OCI-LY7 (cell line): Measurements from ENCODE around the gene ADAM12. TPM values are rescaled to one million over a fixed set of nuclear protein-coding genes. Genes with fewer than 3 reads are reported as not detected.

ENCODE experiments used
- BruUV-seq: library from RNA; stranded (reverse); fragments of 400-500 nt; replicated peaks from 2 replicates; lab custom pipeline; 2021; lab: Mats Ljungman, UMichigan
- CTCF ChIA-PET: fragments of 300-600 bp; sonication (Branson Sonifier 250); formaldehyde crosslinking; loops from one replicate; lab custom pipeline; 2022; ENCODE audit warnings: antibody characterized with exemption; ENCODE audit not compliant: unreplicated experiment; lab: Charles Lee
- POLR2A ChIA-PET: fragments of 300-600 bp; sonication (Branson Sonifier 250); formaldehyde crosslinking; loops from one replicate; lab custom pipeline; 2022; ENCODE audit warnings: antibody characterized with exemption; lab: Charles Lee
- DNase-seq: peaks from one replicate; pipeline ENCODE4 v3.0.0-alpha.2; 2015; ENCODE audit warnings: low spot score
- H2AFZ ChIP-seq: fragments of 200-600 bp; sonication (generic), shearing (Covaris generic); 2 replicates; pipeline ENCODE4 v1.6.1; 2014; ENCODE audit warnings: mild to moderate bottlenecking, antibody characterized with exemption, low read length, moderate library complexity
- H3K27ac ChIP-seq: fragments of 200-600 bp; sonication (generic); 2 replicates; pipeline ENCODE4 v1.5.1; 2014; ENCODE audit warnings: mixed run types, low read depth, mild to moderate bottlenecking, moderate library complexity, low read length, inconsistent platforms; ENCODE audit not compliant: poor library complexity, severe bottlenecking
- H3K36me3 ChIP-seq: fragments of 200-600 bp; sonication (generic); 2 replicates; pipeline ENCODE4 v1.6.1; 2014; ENCODE audit warnings: mild to moderate bottlenecking, antibody characterized with exemption, low read length, moderate library complexity, mixed read lengths; ENCODE audit not compliant: insufficient read depth
- H3K4me1 ChIP-seq: fragments of 200-600 bp; sonication (generic); 2 replicates; pipeline ENCODE4 v1.5.1; 2014; ENCODE audit warnings: mild to moderate bottlenecking, low read length; ENCODE audit not compliant: insufficient read depth, poor library complexity, severe bottlenecking
- H3K4me2 ChIP-seq: fragments of 200-600 bp; sonication (generic); 2 replicates; pipeline ENCODE4 v1.6.1; 2014; ENCODE audit warnings: mild to moderate bottlenecking, low read length
- H3K4me3 ChIP-seq: fragments of 200-600 bp; sonication (generic); 2 replicates; pipeline ENCODE4 v1.5.1; 2014; ENCODE audit warnings: mild to moderate bottlenecking, low read depth, low read length; ENCODE audit not compliant: poor library complexity, severe bottlenecking
- H3K79me2 ChIP-seq: fragments of 200-600 bp; sonication (generic); 2 replicates; pipeline ENCODE4 v1.6.1; 2016; ENCODE audit warnings: low read depth, mild to moderate bottlenecking, low read length, moderate library complexity, mixed read lengths; ENCODE audit not compliant: insufficient read depth
- H3K9me2 ChIP-seq: fragments of 200-600 bp; sonication (generic); 2 replicates; pipeline ENCODE4 v1.6.1; 2016; ENCODE audit warnings: mild to moderate bottlenecking, low read length, mixed read lengths; ENCODE audit not compliant: insufficient read depth
- H3K9me3 ChIP-seq: fragments of 200-600 bp; sonication (generic); 2 replicates; pipeline ENCODE4 v1.6.1; 2014; ENCODE audit warnings: mild to moderate bottlenecking, mixed run types, low read length, mixed read lengths
- H4K20me1 ChIP-seq: fragments of 200-600 bp; sonication (generic); 2 replicates; pipeline ENCODE4 v1.6.1; 2014; ENCODE audit warnings: mild to moderate bottlenecking, antibody characterized with exemption, low read length, moderate library complexity, mixed read lengths; ENCODE audit not compliant: insufficient read depth
- EZH2phosphoT487 ChIP-seq: fragments of 200-600 bp; sonication (generic); IDR thresholded peaks from 2 replicates; pipeline ENCODE4 v1.6.1; 2018; ENCODE audit warnings: low read depth, borderline replicate concordance, mild to moderate bottlenecking, mixed run types, antibody characterized with exemption, low read length, moderate library complexity, mixed read lengths
- intact Hi-C: fragments of 100-400 bp; cut with micrococcal nuclease; formaldehyde crosslinking; loops from one replicate; pipeline ENCODE4 v1.10.0; 2022; ENCODE audit not compliant: unreplicated experiment
- total RNA-seq, 2 experiments: library from RNA; depleted of rRNA in 1 of 2; stranded (reverse); fragments of >200 nt in 1 of 2; shearing (Covaris generic) in 1 of 2; gene quantifications; 2 replicates each; pipeline ENCODE4 v1.2.3, GENCODE V29; 2014 to 2022
- TF ChIP-seq, protein P1 (sequence below): fragments of 200-600 bp; sonication (generic); conservative IDR thresholded peaks from 2 replicates; pipeline ENCODE4 v1.5.1; 2014; ENCODE audit warnings: mild to moderate bottlenecking, antibody characterized with exemption, low read length, moderate library complexity, mixed read lengths

Gene ADAM12
- total RNA-seq, 2 experiments from 2014 or later: 0.06 TPM; not detected in 1

DNA sequence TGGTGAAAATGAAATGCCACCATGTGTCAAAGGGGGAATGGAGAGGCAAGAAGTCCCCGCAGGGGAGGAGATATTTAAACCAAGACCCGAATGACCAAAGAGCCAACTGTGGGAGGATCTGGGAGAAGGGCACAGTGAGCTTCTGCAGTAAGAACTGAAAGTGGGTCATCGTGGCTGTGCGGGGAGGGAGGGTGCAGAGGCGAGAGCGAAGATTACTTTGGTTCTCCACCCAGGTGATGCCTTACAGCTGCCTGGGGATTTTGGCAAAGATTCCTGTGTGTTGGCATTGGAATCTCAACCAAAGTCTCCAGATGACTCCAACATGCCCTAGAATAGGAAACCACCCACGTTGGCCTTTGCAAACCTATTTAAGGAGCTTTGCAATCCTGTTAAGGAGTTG, 44.2 kb upstream of the ADAM12 start:
- intact Hi-C loops: no loop called here
- Histone ChIP-seq H3K4me3 (no peak overlapping the region), H3K27ac (no peak overlapping the region), H3K4me1 (no peaks in the 10 kb centered on the region), H3K4me2 (no peak overlapping the region), H3K79me2 (no peaks in the 10 kb centered on the region), H2AFZ (no peak overlapping the region), H3K9me2 (no peaks in the 10 kb centered on the region), H3K9me3 (no peaks in the 10 kb centered on the region), H4K20me1 (no peaks in the 10 kb centered on the region), H3K36me3 (no peaks in the 10 kb centered on the region)
- CTCF ChIA-PET: no interaction called here
- POLR2A ChIA-PET: no interaction called here
- TF ChIP-seq EZH2phosphoT487: no peak
- TF ChIP-seq, protein P1, sequence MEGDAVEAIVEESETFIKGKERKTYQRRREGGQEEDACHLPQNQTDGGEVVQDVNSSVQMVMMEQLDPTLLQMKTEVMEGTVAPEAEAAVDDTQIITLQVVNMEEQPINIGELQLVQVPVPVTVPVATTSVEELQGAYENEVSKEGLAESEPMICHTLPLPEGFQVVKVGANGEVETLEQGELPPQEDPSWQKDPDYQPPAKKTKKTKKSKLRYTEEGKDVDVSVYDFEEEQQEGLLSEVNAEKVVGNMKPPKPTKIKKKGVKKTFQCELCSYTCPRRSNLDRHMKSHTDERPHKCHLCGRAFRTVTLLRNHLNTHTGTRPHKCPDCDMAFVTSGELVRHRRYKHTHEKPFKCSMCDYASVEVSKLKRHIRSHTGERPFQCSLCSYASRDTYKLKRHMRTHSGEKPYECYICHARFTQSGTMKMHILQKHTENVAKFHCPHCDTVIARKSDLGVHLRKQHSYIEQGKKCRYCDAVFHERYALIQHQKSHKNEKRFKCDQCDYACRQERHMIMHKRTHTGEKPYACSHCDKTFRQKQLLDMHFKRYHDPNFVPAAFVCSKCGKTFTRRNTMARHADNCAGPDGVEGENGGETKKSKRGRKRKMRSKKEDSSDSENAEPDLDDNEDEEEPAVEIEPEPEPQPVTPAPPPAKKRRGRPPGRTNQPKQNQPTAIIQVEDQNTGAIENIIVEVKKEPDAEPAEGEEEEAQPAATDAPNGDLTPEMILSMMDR: no peak
- no TSS peak for BruUV-seq
- no peak for DNase-seq

DNA sequence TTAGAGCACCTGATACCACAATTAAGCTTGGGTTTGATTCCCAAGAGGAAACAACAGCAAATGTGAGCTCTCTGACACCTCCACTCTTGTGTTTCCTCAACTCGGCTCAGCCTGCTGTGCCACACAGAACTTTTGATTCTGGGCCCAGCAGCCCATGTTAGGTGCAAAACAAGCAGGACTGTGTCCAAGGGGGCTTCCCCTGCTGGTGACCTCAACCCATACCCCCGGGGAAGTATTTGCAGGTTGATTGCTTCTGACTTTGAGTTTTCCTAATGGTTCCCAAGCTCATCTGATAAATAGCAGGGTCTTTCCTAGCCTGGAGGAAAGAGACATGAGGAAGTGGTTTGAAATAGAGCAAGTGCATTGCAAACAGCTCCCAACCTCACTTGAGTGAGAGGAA, 43.5 kb upstream of the ADAM12 start:
- H3K4me2 ChIP-seq: no peak overlapping the region
- no peak overlapping the region for H3K4me3 ChIP-seq
- ChIA-PET CTCF (no interaction called here), POLR2A (no interaction called here)
- DNase-seq: no peak
- H2AFZ ChIP-seq: no peak overlapping the region
- H4K20me1 ChIP-seq: no peaks in the 10 kb centered on the region
- no peaks in the 10 kb centered on the region for H3K9me3 ChIP-seq
- no peaks in the 10 kb centered on the region for H3K36me3 ChIP-seq
- BruUV-seq: no TSS peak
- no peaks in the 10 kb centered on the region for H3K9me2 ChIP-seq
- TF ChIP-seq, protein P1: no peak
- TF ChIP-seq EZH2phosphoT487: no peak
- H3K4me1 ChIP-seq: no peaks in the 10 kb centered on the region
- no peak overlapping the region for H3K27ac ChIP-seq
- no peaks in the 10 kb centered on the region for H3K79me2 ChIP-seq
- intact Hi-C loops: no loop called here

DNA sequence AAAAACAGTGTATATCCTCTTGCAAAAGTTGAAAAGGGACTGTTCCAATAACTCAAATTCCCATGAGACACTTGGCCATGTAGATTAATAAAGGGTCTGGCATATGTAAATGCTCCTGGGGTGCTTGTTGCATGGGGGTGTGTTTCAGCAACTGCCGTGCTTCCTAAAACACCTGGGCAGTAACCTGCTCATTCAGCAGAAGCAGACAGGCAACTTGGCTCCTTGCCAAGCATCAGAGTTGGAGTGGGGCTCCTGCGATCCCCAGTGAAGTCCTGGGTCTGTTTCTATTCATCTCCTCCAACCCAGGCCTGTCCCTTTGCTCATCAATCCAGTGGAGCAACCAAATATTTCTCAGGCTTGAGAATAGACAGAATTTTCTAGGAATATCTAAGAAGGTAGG, 42.2 kb upstream of the ADAM12 start:
- Histone ChIP-seq H3K4me2 (no peak overlapping the region), H4K20me1 (no peaks in the 10 kb centered on the region), H3K36me3 (no peaks in the 10 kb centered on the region), H3K4me1 (no peaks in the 10 kb centered on the region), H3K9me3 (no peaks in the 10 kb centered on the region), H2AFZ (no peak overlapping the region), H3K4me3 (no peak overlapping the region), H3K27ac (no peak overlapping the region), H3K9me2 (no peaks in the 10 kb centered on the region), H3K79me2 (no peaks in the 10 kb centered on the region)
- DNase-seq: no peak
- no TSS peak for BruUV-seq
- TF ChIP-seq, protein P1: no peak
- no peak for TF ChIP-seq EZH2phosphoT487
- ChIA-PET CTCF (no interaction called here), POLR2A (no interaction called here)
- intact Hi-C loops: no loop called here
